PC-9 (cell line): ENCODE data around the gene NKRF.

Experiments used
- EZH2 ChIP-seq: fragments of 200-600 bp; sonication (generic); IDR thresholded peaks from 2 replicates; pipeline ENCODE4 v1.8.0; 2017; ENCODE audit warnings: antibody characterized with exemption, low read depth
- TF ChIP-seq, protein P1 (sequence below): fragments of 200-600 bp; sonication (generic); conservative IDR thresholded peaks from 2 replicates; pipeline ENCODE4 v1.6.1; 2017; ENCODE audit warnings: mixed run types, antibody characterized with exemption, mild to moderate bottlenecking, moderate library complexity

DNA sequence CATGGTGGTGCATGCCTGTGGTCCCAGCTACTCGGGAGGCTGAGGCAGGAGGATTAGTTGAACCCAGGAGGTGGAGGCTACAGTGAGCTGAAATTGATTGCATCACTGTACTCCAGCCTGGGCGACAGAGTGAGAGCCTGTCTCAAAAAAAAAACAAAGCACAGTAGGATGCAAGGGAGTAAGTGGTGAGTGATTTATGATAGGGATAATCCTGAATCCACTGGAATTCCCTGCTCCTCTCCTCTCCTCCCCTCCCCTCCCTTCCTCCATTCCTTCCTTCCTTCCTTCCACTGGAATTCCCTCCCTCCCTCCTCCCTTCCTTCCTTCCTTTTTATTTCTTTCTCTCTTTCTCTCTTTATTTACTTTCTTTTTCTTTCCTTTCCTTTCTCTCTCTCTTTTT lies 40.9 kb upstream of the NKRF start:
- TF ChIP-seq, protein P1, sequence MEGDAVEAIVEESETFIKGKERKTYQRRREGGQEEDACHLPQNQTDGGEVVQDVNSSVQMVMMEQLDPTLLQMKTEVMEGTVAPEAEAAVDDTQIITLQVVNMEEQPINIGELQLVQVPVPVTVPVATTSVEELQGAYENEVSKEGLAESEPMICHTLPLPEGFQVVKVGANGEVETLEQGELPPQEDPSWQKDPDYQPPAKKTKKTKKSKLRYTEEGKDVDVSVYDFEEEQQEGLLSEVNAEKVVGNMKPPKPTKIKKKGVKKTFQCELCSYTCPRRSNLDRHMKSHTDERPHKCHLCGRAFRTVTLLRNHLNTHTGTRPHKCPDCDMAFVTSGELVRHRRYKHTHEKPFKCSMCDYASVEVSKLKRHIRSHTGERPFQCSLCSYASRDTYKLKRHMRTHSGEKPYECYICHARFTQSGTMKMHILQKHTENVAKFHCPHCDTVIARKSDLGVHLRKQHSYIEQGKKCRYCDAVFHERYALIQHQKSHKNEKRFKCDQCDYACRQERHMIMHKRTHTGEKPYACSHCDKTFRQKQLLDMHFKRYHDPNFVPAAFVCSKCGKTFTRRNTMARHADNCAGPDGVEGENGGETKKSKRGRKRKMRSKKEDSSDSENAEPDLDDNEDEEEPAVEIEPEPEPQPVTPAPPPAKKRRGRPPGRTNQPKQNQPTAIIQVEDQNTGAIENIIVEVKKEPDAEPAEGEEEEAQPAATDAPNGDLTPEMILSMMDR, result no peak
- no peak for TF ChIP-seq EZH2
